Adipocyte (in vitro differentiated cells): ENCODE data around the gene KARS1.

ENCODE experiments used
- DNase-seq: peaks from one replicate; pipeline ENCODE4 v3.0.0-alpha.2; 2015; ENCODE audit warnings: low read depth
- H3K27me3 ChIP-seq: replicated peaks from 2 replicates; pipeline ENCODE4 v1.7.0; 2013; ENCODE audit warnings: mild to moderate bottlenecking, low read length, moderate library complexity; ENCODE audit not compliant: control insufficient read depth, insufficient read depth
- H3K36me3 ChIP-seq: 2 replicates; pipeline ENCODE4 v1.7.0; 2013; ENCODE audit warnings: low read length, mild to moderate bottlenecking, moderate library complexity; ENCODE audit not compliant: control insufficient read depth, insufficient read depth, severe bottlenecking
- H3K4me1 ChIP-seq: 2 replicates; pipeline ENCODE4 v1.7.0; 2013; ENCODE audit warnings: mild to moderate bottlenecking, low read length, moderate library complexity; ENCODE audit not compliant: control insufficient read depth, insufficient read depth
- H3K4me3 ChIP-seq: 2 replicates; pipeline ENCODE4 v1.7.0; 2013; ENCODE audit warnings: mild to moderate bottlenecking, low read length, moderate library complexity
- H3K9ac ChIP-seq: 2 replicates; pipeline ENCODE4 v1.7.0; 2013; ENCODE audit warnings: mild to moderate bottlenecking, low read length, moderate library complexity
- H3K9me3 ChIP-seq: 2 replicates; pipeline ENCODE4 v1.7.0; 2013; ENCODE audit warnings: mild to moderate bottlenecking, low read length, moderate library complexity; ENCODE audit not compliant: control insufficient read depth

Gene KARS1

GRCh38 chr16:75647492-75648264 lies at the start of gene KARS1, which contains the start of gene TERF2IP:
KARS1 (minus strand) TSS chr16:75647665; CDS start chr16:75647639, 26 bp downstream.
TERF2IP (plus strand) TSS chr16:75647773; CDS start chr16:75647883, 110 bp downstream.
- no peaks in the 10 kb centered on the region for H3K9me3 ChIP-seq
- peak within 1 kb of the TSS; percentile 99 for H3K4me3 ChIP-seq
- H3K9ac ChIP-seq: peak within 1 kb of the TSS; percentile 99
- peak; percentile 97 for DNase-seq
- H3K27me3 ChIP-seq: no peaks in the 10 kb centered on the region
- H3K36me3 ChIP-seq: peaks cover 26% of the 10 kb centered on the region
- peaks cover 46% of the 10 kb centered on the region for H3K4me1 ChIP-seq

- no peak for DNase-seq
- no peak overlapping the region for H3K4me3 ChIP-seq
- H3K27me3 ChIP-seq: no peaks in the 10 kb centered on the region
- no peaks in the 10 kb centered on the region for H3K36me3 ChIP-seq
- no peaks in the 10 kb centered on the region for H3K9me3 ChIP-seq
- no peaks in the 10 kb centered on the region for H3K4me1 ChIP-seq
- H3K9ac ChIP-seq: no peak overlapping the region
These were observed 48.2 kb upstream of the KARS1 start for GRCh38 chr16:75695708-75696107.

GRCh38 chr16:75687361-75687760 lies 39.9 kb upstream of the KARS1 start:
- H3K9me3 ChIP-seq: no peaks in the 10 kb centered on the region
- DNase-seq: no peak
- H3K27me3 ChIP-seq: no peaks in the 10 kb centered on the region
- H3K4me1 ChIP-seq: no peaks in the 10 kb centered on the region
- no peak overlapping the region for H3K9ac ChIP-seq
- H3K4me3 ChIP-seq: no peak overlapping the region
- no peaks in the 10 kb centered on the region for H3K36me3 ChIP-seq

GRCh38 chr16:75682308-75682707 lies 34.8 kb upstream of the KARS1 start:
- DNase-seq: no peak
- H3K36me3 ChIP-seq: no peaks in the 10 kb centered on the region
- no peaks in the 10 kb centered on the region for H3K4me1 ChIP-seq
- H3K27me3 ChIP-seq: no peaks in the 10 kb centered on the region
- H3K9me3 ChIP-seq: no peaks in the 10 kb centered on the region
- H3K9ac ChIP-seq: no peak overlapping the region
- no peak overlapping the region for H3K4me3 ChIP-seq

GRCh38 chr16:75679366-75679765 lies 31.9 kb upstream of the KARS1 start:
- H3K27me3 ChIP-seq: no peaks in the 10 kb centered on the region
- no peak overlapping the region for H3K4me3 ChIP-seq
- no peak for DNase-seq
- no peak overlapping the region for H3K9ac ChIP-seq
- no peaks in the 10 kb centered on the region for H3K9me3 ChIP-seq
- H3K4me1 ChIP-seq: no peaks in the 10 kb centered on the region
- no peaks in the 10 kb centered on the region for H3K36me3 ChIP-seq

- Histone ChIP-seq H3K36me3 (no peaks in the 10 kb centered on the region), H3K4me3 (no peak within 1 kb of the TSS), H3K4me1 (no peaks in the 10 kb centered on the region), H3K9ac (no peak within 1 kb of the TSS), H3K9me3 (no peaks in the 10 kb centered on the region), H3K27me3 (no peaks in the 10 kb centered on the region)
- DNase-seq: no peak
These were observed 29.4 kb upstream of the KARS1 start, which contains the start of gene CPHXL2 for GRCh38 chr16:75676909-75677308. CPHXL2 (minus strand) TSS chr16:75677009; CDS start chr16:75676999, 10 bp downstream.

- no peaks in the 10 kb centered on the region for H3K36me3 ChIP-seq
- H3K9ac ChIP-seq: no peak overlapping the region
- H3K4me3 ChIP-seq: no peak overlapping the region
- H3K9me3 ChIP-seq: no peaks in the 10 kb centered on the region
- DNase-seq: no peak
- no peaks in the 10 kb centered on the region for H3K27me3 ChIP-seq
- H3K4me1 ChIP-seq: no peaks in the 10 kb centered on the region
These were observed 20.0 kb upstream of the KARS1 start for GRCh38 chr16:75667503-75667902.

- peaks cover 21% of the 10 kb centered on the region for H3K4me1 ChIP-seq
- no peak overlapping the region for H3K9ac ChIP-seq
- H3K4me3 ChIP-seq: no peak overlapping the region
- no peak for DNase-seq
- no peaks in the 10 kb centered on the region for H3K9me3 ChIP-seq
- peaks cover 32% of the 10 kb centered on the region for H3K36me3 ChIP-seq
- H3K27me3 ChIP-seq: no peaks in the 10 kb centered on the region
These were observed 13.3 kb upstream of the KARS1 start for GRCh38 chr16:75660726-75661302.

- Histone ChIP-seq H3K4me1 (peaks cover 21% of the 10 kb centered on the region), H3K4me3 (no peak overlapping the region), H3K9me3 (no peaks in the 10 kb centered on the region), H3K27me3 (no peaks in the 10 kb centered on the region), H3K36me3 (peaks cover 37% of the 10 kb centered on the region), H3K9ac (no peak overlapping the region)
- no peak for DNase-seq
These were observed 12.9 kb upstream of the KARS1 start for GRCh38 chr16:75660321-75660720.

GRCh38 chr16:75658175-75658574 lies 10.7 kb upstream of the KARS1 start:
- no peak for DNase-seq
- no peaks in the 10 kb centered on the region for H3K9me3 ChIP-seq
- no peak overlapping the region for H3K4me3 ChIP-seq
- H3K9ac ChIP-seq: no peak overlapping the region
- peaks cover 34% of the 10 kb centered on the region for H3K4me1 ChIP-seq
- no peaks in the 10 kb centered on the region for H3K27me3 ChIP-seq
- peaks cover 46% of the 10 kb centered on the region for H3K36me3 ChIP-seq

GRCh38 chr16:75653922-75654321 lies 6.5 kb upstream of the KARS1 start:
- peaks cover 45% of the 10 kb centered on the region for H3K36me3 ChIP-seq
- H3K9ac ChIP-seq: peak overlapping the region; percentile 37
- H3K4me1 ChIP-seq: peaks cover 53% of the 10 kb centered on the region
- DNase-seq: peak; percentile 81
- H3K4me3 ChIP-seq: no peak overlapping the region
- no peaks in the 10 kb centered on the region for H3K27me3 ChIP-seq
- no peaks in the 10 kb centered on the region for H3K9me3 ChIP-seq
